Activated B cell treated with CpG ODN at 0.5 μM for 24 hours (primary cell): ENCODE data around the gene GPATCH11. TPM values are rescaled to one million over a fixed set of nuclear protein-coding genes. Genes with fewer than 3 reads are reported as not detected.

Source experiments
- ATAC-seq: fragments of 200-7000 bp; cut with Tn5 transposase; one replicate; pipeline ENCODE4 v1.10.0; 2021; ENCODE audit warnings: low read depth, mild to moderate bottlenecking, moderate library complexity
- CTCF ChIA-PET: fragments of 350-600 bp; sonication (Branson Sonifier 250); formaldehyde crosslinking; loops from one replicate; lab custom pipeline; 2021; ENCODE audit warnings: antibody characterized with exemption; lab: Charles Lee
- POLR2A ChIA-PET: fragments of 350-600 bp; sonication (Branson Sonifier 250); formaldehyde crosslinking; loops from one replicate; lab custom pipeline; 2021; ENCODE audit warnings: antibody characterized with exemption; lab: Charles Lee
- DNase-seq: peaks from one replicate; pipeline ENCODE4 v3.0.0; 2022
- H3K27ac Mint-ChIP-seq: one replicate; pipeline ENCODE4 v1.8.0; 2020; ENCODE audit warnings: mixed read lengths
- H3K27me3 Mint-ChIP-seq: one replicate; pipeline ENCODE4 v1.8.0; 2021; ENCODE audit warnings: mixed read lengths
- H3K36me3 Mint-ChIP-seq: one replicate; pipeline ENCODE4 v1.8.0; 2021; ENCODE audit warnings: low read depth, mixed read lengths
- H3K4me1 Mint-ChIP-seq: one replicate; pipeline ENCODE4 v1.8.0; 2021; ENCODE audit warnings: mixed read lengths
- H3K4me3 Mint-ChIP-seq: one replicate; pipeline ENCODE4 v1.8.0; 2020; ENCODE audit warnings: mild to moderate bottlenecking, mixed read lengths
- H3K9me3 Mint-ChIP-seq: one replicate; pipeline ENCODE4 v1.8.0; 2020; ENCODE audit warnings: mixed read lengths
- intact Hi-C: fragments of 100-400 bp; cut with micrococcal nuclease; formaldehyde crosslinking; loops from one replicate; pipeline ENCODE4 v1.15.1; 2024
- total RNA-seq: library from RNA; stranded (reverse); gene quantifications from 2 replicates; pipeline ENCODE4 v1.2.3, GENCODE V29; 2022
- TF ChIP-seq, protein P1 (sequence below): fragments of 200-600 bp; IDR thresholded peaks from one replicate; pipeline ENCODE4 v1.8.0; 2022; ENCODE audit warnings: antibody characterized with exemption, mild to moderate bottlenecking

GPATCH11 gene
- total RNA-seq, 1 donor from 2014 or later, result 32.9 TPM

DNA sequence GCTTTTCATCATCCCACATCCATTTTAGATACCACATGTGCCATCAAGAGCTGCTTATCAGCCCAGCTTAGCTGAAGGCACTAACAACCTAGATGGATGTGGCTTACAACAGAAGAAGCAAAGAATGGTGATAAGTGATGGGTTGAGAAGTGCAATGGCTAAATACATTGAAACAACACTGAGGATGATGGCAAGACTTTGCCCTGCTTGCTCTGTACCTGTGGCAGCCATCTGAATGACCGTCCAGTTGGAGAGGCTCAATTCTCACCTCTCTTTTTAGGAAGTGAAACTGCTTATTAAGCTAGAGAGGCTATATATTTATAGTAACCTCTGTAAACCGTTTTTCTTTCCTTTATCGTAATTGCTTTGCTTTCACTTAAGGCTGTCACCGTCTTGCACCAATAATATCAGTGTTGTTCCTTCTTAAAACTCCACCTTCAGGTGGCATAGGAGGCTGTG, 5.7 kb downstream of the GPATCH11 start:
- H3K9me3 Mint-ChIP-seq, result no peaks in the 10 kb centered on the region
- peaks cover 62% of the 10 kb centered on the region for H3K4me1 Mint-ChIP-seq
- ATAC-seq (peak; percentile 82), DNase-seq (no peak)
- peak overlapping the region; percentile 90 for H3K27ac Mint-ChIP-seq
- TF ChIP-seq, protein P1, sequence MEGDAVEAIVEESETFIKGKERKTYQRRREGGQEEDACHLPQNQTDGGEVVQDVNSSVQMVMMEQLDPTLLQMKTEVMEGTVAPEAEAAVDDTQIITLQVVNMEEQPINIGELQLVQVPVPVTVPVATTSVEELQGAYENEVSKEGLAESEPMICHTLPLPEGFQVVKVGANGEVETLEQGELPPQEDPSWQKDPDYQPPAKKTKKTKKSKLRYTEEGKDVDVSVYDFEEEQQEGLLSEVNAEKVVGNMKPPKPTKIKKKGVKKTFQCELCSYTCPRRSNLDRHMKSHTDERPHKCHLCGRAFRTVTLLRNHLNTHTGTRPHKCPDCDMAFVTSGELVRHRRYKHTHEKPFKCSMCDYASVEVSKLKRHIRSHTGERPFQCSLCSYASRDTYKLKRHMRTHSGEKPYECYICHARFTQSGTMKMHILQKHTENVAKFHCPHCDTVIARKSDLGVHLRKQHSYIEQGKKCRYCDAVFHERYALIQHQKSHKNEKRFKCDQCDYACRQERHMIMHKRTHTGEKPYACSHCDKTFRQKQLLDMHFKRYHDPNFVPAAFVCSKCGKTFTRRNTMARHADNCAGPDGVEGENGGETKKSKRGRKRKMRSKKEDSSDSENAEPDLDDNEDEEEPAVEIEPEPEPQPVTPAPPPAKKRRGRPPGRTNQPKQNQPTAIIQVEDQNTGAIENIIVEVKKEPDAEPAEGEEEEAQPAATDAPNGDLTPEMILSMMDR, result no peak
- H3K36me3 Mint-ChIP-seq, result peaks cover 44% of the 10 kb centered on the region
- ChIA-PET CTCF (no interaction called here), POLR2A (interaction anchor here (1.2 kb wide), 1 partner anchor 77 kb away, joined by 5 read pairs; no protein-coding TSS in a partner anchor)
- peak overlapping the region; percentile 29 for H3K4me3 Mint-ChIP-seq
- no peaks in the 10 kb centered on the region for H3K27me3 Mint-ChIP-seq
- intact Hi-C loops, result loop anchor here (1.0 to 2.0 kb wide), 2 partner anchors 10 to 77 kb away; no protein-coding TSS in a partner anchor

DNA sequence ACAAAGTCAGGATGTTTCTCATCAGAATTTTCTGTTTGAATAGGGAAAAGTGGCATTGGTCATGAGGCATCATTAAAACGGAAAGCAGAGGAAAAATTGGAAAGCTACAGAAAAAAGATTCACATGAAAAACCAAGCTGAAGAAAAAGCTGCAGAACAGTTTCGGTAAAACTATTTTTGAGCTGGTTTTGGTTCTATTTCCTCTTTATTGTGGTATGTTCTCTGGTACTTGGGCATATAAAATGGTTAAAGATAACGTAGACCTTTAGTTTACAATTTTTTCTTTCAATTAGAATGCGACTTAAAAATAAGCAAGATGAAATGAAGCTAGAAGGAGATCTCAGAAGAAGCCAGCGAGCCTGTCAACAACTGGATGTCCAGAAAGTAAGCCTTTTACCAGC, 7.6 kb downstream of the GPATCH11 start:
- intact Hi-C loops, result loop anchor here (1.0 to 2.0 kb wide), 2 partner anchors 8 to 79 kb away; partner anchors contain the start of genes GPATCH11 and HEATR5B
- POLR2A ChIA-PET, result interaction anchor here (0.7 to 2.3 kb wide), 7 partner anchors 9 to 1659 kb away, joined by 3 to 13 read pairs (median 4); partner anchors contain the start of genes GPATCH11, HEATR5B, NDUFAF7 and SRSF7
- Mint-ChIP-seq H3K27me3 (no peaks in the 10 kb centered on the region), H3K4me1 (peaks cover 72% of the 10 kb centered on the region), H3K36me3 (peaks cover 61% of the 10 kb centered on the region), H3K4me3 (peak overlapping the region; percentile 71), H3K9me3 (no peaks in the 10 kb centered on the region), H3K27ac (peak overlapping the region; percentile 86)
- DNase-seq, result no peak
- CTCF ChIA-PET, result no interaction called here
- TF ChIP-seq, protein P1, result no peak
- ATAC-seq, result peak; percentile 19

DNA sequence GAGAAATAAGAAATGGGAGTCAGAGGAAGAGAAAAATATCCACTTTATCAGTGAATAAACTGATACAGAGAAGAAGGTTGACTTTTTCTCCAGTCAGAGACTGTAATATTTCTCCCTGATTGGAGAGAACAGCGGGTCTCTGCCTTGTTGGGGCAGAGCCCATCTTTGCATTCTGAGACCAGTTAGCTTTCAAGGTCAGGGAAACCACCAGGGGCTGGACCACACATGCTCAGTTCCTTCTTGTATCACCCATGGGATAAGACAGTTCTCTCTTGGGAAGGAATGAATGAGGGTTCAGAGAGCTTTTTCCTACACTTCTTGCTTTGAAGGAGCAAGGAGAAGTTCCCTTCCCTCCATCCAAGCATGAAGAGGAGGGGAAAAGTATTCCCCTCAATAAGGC, 12.2 kb downstream of the GPATCH11 start:
- H3K27ac Mint-ChIP-seq, result peak overlapping the region; percentile 76
- peaks cover 47% of the 10 kb centered on the region for H3K4me1 Mint-ChIP-seq
- intact Hi-C loops, result loop anchor here (2.0 kb wide), 1 partner anchor 16 kb away; no protein-coding TSS in a partner anchor
- H3K36me3 Mint-ChIP-seq, result peaks cover 77% of the 10 kb centered on the region
- no peaks in the 10 kb centered on the region for H3K9me3 Mint-ChIP-seq
- ATAC-seq, result peak; percentile 47
- H3K27me3 Mint-ChIP-seq, result no peaks in the 10 kb centered on the region
- DNase-seq, result no peak
- CTCF ChIA-PET, result no interaction called here
- POLR2A ChIA-PET, result interaction anchor here (0.6 to 1.3 kb wide), 3 partner anchors 11 to 59 kb away, joined by 3 to 7 read pairs (median 4); no protein-coding TSS in a partner anchor
- TF ChIP-seq, protein P1, result no peak
- H3K4me3 Mint-ChIP-seq, result no peak overlapping the region

DNA sequence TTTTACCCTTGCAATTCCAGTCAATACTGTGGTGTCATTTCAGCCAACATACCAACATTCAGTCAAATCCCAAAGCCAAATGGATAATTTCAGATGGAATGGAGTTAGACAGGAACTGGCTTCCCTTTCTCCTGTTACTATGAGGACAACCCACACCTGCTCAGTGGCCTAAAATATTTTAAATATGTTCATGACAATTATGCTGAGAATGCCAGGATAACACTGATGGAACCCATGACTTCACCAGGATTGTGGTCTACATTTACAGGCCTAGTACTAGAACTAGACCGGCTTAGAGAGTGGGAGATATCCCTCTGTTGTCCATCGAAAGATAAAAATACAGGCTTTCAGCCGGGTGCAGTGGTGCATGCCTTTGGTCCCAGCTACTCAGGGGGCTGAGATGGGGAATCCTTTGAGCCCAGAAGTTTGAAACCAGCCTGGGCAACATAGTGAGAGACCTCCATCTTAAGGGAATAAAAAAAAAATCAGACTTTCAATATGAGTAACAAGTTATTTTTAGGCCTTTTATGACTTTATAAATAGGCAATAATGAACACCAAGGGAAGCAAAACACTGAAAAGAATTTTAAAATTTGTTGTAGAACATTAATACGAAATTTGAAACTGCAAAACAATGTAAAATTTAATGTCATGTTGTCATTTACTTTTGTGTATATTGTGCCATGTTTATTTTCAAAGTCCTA, 14.2 kb downstream of the GPATCH11 start:
- ChIA-PET POLR2A (interaction anchor here (1.3 kb wide), 1 partner anchor 14 kb away, joined by 5 read pairs; the partner anchor contains the start of genes GPATCH11 and HEATR5B), CTCF (interaction anchor here (0.6 kb wide), 1 partner anchor 185 kb away, joined by 3 read pairs; no protein-coding TSS in a partner anchor)
- H3K4me3 Mint-ChIP-seq, result no peak overlapping the region
- peaks cover 33% of the 10 kb centered on the region for H3K4me1 Mint-ChIP-seq
- peak overlapping the region; percentile 35 for H3K27ac Mint-ChIP-seq
- no peak for DNase-seq
- peaks cover 72% of the 10 kb centered on the region for H3K36me3 Mint-ChIP-seq
- no peaks in the 10 kb centered on the region for H3K27me3 Mint-ChIP-seq
- H3K9me3 Mint-ChIP-seq, result no peaks in the 10 kb centered on the region
- TF ChIP-seq, protein P1, result no peak
- intact Hi-C loops, result no loop called here
- ATAC-seq, result no peak

DNA sequence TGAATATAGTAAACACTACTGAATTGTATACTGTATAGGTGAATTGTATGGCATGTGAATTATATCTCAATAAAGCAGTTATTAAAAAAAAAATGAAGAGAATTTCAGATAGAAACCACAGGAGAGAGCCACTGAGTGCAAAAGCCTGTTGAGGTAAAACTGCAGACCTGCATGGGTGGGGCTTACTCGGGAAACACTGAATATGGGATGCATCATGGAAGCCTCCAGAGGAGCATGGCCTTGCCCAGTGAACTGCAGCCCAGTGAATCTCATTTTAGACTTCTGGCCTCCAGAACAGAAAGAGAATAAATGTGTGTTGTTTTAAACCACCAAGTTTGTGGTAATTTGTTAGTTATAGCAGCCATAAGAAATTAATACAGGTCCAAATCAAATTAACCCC, 15.7 kb downstream of the GPATCH11 start:
- CTCF ChIA-PET, result no interaction called here
- peaks cover 69% of the 10 kb centered on the region for H3K36me3 Mint-ChIP-seq
- POLR2A ChIA-PET, result no interaction called here
- intact Hi-C loops, result no loop called here
- H3K27ac Mint-ChIP-seq, result peak overlapping the region; percentile 1
- H3K27me3 Mint-ChIP-seq, result no peaks in the 10 kb centered on the region
- TF ChIP-seq, protein P1, result no peak
- DNase-seq (no peak), ATAC-seq (no peak)
- H3K4me3 Mint-ChIP-seq, result no peak overlapping the region
- no peaks in the 10 kb centered on the region for H3K9me3 Mint-ChIP-seq
- H3K4me1 Mint-ChIP-seq, result peaks cover 27% of the 10 kb centered on the region
